Stimulated activated CD8-positive, alpha-beta memory T cell treated with anti-CD3 and anti-CD28 coated beads, Interleukin-15, amount 100 ng/mL, for 1 hour (primary cell): ENCODE measurements around the gene DOK7.

Experiments
- DNase-seq: peaks from one replicate; pipeline ENCODE4 v3.0.0-alpha.2; 2020; ENCODE audit warnings: low read depth

Gene DOK7, protein sequence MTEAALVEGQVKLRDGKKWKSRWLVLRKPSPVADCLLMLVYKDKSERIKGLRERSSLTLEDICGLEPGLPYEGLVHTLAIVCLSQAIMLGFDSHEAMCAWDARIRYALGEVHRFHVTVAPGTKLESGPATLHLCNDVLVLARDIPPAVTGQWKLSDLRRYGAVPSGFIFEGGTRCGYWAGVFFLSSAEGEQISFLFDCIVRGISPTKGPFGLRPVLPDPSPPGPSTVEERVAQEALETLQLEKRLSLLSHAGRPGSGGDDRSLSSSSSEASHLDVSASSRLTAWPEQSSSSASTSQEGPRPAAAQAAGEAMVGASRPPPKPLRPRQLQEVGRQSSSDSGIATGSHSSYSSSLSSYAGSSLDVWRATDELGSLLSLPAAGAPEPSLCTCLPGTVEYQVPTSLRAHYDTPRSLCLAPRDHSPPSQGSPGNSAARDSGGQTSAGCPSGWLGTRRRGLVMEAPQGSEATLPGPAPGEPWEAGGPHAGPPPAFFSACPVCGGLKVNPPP

DNA sequence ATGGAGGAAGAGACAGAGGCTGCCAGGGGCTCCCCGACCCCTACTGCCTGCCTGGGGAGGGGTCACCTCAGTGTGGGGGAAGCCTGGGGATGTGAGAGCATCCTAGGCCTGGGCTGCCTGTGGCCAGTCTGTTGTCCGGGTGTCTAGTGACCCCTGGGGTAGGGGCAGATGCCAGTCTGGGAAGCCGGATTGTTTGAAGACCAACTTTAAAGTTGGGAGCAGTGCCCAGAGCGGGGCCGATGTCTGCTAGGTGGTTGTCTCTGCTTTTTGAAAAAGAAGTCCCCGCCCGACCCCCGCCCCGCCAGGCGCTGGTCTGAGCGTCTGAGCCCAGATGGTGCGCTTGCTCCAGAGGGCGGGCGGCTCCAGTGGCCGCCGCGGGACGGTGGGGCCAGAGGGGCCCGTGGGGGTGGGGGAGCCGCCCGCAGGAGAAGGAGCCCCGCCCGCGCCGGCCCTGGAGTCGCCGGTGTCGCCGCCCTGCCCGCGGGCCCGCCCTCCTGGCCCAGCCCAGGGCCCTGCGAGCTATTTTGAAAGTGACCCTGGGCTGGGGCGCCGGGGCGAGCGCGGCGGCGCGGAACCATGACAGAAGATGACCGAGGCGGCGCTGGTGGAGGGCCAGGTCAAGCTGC lies at the start of gene DOK7:
TSS of gene DOK7 (plus strand) at position 517 of the 626 bp plus-strand sequence. CDS start at position 587, 70 bp downstream.
- no peak for DNase-seq

DNA sequence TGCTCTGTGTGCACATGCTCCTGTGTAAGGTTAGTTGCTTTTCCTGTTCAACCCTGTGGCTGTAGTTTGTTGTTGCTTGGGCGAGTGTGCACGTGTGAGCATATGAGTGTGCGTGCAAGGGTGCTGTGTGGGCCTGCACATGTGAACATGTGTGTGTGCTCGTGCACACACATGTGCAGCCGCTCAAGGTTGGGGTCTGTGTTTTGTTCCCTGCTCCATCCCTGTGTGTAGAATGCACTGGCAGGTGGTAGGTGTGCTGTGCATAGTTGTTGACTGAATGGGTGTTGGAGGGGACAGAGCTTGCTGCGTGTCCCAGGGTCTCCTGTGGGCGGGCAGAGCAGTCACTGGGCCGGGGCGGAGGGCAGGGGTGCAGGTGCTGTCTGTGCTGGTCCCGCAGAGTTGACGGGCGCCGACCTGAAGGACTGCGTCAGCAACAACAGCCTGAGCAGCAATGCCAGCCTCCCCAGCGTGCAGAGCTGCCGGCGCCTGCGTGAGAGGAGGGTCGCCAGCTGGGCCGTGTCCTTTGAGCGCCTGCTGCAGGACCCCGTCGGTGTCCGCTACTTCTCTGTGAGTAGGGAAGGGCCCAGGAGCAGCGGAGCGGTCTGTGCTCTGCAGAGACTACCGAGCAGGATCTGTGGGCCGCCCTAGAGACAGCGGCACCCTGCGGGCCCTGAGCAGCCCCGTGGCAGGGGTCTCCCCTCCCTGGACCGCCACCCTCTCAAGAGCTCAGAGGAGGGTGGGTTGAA lies 49.3 kb upstream of the DOK7 start:
- DNase-seq, result no peak

DNA sequence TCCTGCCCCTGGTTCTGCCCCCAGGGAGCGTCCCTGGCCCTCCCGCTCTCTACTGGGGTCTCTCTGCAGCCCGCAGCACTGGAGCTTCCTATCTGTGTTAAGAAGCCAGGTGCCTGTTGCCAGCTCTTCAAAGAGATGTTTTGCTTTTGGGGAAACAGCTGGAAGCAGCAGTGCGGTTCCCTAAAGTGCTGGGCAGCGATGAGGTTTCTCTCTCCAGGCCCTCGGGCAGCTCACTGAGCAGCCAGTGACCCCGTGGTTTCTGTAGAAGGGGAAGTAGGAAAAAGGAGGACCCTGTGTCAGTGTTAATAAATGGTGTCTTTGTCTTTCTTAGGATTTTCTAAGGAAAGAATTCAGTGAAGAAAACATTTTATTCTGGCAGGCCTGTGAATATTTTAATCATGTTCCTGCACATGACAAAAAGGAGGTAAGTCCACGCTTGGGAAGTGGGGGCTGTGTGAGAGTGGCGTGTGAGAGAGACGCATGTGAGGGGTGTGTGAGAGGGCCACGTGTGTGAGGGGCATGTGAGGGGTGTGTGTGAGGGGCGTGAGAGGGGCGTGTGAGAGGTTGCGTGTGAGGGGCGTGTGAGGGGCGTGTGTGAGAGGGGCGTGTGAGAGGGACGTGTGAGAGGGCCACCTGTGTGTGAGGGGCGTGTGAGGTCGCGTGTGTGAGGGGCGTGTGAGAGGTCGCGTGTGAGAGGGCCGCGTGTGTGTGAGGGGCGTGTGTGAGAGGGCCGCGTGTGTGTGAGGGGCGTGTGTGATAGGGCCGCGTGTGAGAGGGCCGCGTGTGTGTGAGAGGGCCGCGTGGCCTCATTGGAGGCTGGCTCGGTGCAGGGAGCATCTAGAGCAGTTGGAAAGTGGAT lies 48.5 kb upstream of the DOK7 start:
- no peak for DNase-seq

- no peak for DNase-seq
Measured at GRCh38 chr4:3415471-3416141, 47.5 kb upstream of the DOK7 start.

DNA sequence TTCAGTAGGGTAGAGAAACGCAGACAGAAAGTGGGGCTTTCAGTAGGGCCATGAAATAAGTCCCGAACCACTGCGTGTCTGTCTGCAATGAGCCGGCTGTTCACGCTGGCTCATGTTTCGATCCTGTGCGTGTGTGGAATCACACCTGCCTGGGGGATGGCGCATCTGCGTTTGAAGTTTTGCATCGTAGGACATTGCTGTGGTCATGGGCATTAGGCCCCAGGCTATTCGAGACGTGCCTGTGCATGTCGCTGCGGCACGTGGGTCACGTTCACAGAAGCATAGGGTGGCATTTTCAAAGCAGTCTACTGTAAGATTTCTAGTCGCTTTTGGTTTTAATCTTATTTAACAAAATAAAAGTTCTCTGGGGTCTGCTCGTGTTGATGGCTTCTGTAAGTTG lies 46.8 kb upstream of the DOK7 start:
- no peak for DNase-seq

DNA sequence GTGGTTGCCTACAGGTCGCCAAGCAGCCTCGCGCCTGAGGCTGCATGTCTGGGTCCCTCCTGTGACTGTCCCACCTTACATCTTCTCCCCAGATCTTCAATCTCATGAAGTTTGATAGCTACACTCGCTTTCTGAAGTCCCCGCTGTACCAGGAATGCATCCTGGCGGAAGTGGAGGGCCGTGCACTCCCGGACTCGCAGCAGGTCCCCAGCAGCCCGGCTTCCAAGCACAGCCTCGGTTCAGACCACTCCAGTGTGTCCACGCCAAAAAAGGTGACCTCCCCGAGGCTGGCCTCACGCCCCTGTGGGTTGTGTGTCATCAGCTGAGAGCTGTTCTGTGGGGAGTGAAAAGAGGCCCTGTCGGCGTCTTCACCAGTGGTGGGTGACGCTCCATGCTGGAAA lies 46.3 kb upstream of the DOK7 start:
- no peak for DNase-seq

DNA sequence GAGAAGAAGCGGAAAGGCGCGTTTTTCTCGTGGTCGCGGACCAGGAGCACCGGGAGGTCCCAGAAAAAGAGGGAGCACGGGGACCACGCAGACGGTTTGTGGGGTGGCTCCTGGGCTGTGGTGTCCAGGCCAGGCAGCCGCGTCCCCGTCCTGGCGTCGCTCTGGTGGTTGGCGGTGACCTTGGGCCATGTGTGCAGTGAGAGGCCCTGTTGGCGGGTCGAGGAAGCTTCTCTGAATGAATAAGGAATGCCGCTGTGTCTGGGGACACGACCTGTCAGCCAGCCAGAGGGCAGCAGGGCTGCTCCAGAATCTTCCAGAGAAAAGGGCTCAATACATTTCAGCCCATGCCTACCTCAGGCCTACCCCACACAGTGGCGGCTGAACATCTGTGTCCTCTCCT lies 45.7 kb upstream of the DOK7 start:
- DNase-seq, result no peak

DNA sequence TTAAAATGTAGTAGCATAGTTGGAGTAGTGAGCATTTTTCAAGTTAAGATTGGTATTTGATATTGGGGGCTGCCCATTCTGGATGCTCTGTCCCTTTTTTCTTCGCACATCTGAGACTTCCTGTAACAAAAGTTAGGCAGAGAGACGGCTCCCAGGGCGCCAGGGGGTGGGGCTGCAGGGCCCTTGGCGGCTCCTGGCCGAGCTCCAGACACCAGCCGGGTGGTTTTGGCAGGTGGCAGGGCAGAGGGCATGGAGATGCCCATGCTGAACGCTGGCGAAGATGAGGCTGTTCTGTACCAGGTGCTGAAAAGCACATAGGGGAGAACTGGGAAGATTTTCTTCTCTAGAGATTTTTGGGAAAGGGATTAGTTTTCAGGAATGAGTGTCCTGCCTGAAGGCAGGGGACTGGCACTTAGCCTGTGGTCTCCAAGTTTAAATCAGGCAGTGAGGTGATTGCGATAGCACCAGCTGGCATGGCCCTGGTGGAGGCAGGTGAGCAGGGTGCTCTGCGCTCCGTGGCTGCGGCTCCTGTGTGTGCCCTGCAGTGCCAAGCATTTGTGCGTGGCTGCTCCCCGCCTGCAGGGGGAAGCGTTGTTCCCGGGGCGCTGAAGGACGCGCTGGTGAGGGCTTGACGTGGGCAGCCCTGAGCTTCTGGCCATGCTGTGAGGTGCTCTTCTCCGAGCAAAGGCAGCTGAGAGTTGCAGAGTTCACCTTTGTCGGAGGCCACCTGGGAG lies 44.9 kb upstream of the DOK7 start:
- DNase-seq, result no peak

GRCh38 chr4:3419836-3420605 lies 43.1 kb upstream of the DOK7 start:
- no peak for DNase-seq

- no peak for DNase-seq
Measured at GRCh38 chr4:3420606-3420955, 42.5 kb upstream of the DOK7 start.

GRCh38 chr4:3420956-3421355 lies 42.1 kb upstream of the DOK7 start:
- DNase-seq, result no peak

DNA sequence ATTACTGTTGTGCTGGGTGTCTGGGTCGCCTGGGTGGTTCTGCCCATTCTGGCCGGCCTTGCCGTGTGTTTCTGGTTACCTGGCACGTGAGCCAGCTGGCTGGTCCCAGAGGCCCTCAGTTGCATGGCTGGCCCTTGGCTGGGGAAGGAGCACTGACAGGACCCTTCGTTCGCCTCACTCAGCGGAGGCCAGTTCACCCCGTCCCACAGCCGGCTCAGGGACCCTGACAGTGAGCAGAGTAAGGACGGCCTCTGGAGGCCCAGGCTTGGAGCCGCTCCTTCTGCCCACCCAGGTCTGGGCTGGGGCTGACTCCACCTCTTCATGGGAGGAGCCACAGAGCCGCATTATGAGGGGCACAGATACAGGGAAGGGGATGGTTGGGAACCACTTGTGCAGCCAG lies 41.6 kb upstream of the DOK7 start:
- no peak for DNase-seq

DNA sequence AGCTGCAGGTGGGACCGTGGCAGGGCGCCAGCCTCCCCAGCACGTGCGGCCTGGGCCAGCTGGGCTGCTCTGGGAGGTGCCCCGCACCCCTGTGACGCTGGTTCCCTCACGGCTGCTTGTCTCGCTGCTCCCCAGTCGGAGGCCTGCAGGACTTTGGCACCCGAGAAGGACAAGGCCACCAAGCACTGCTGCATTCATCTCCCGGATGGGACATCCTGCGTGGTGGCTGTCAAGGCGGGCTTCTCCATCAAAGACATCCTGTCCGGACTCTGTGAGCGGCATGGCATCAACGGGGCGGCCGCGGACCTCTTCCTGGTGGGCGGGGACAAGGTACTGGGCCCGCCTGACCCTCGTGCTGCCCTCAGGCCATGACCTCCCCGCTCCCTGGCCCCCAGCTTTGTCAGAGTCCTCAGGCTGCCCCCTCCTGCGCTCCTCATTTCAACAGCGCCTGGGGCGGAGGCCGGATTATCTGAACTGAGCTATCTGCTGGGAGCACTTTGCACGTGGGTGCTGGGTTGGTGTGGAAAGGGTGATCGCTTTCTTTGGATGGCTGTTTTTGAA lies 40.8 kb upstream of the DOK7 start:
- DNase-seq, result no peak

GRCh38 chr4:3422808-3423297 lies 40.3 kb upstream of the DOK7 start:
- DNase-seq, result no peak

DNA sequence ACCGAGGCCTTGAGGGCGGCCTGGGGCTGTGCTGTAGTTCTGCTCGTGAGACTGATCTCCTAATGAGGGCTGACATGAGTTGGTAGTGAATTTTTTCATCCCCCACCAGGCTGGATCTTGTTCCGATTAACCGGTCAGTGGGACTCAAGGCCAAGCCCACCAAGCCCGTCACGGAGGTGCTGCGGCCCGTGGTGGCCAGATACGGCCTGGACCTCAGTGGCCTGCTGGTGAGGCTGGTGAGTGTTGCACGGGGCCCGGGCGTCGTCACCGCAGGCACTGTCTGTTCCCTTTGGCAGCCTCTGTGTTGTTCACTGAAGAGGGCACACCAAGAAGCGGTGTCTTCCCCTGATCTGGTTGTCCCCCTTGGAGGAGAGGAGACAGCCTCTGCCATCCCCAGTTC lies 39.7 kb upstream of the DOK7 start:
- no peak for DNase-seq

- DNase-seq, result no peak
Measured at GRCh38 chr4:3423952-3424351, 39.2 kb upstream of the DOK7 start.

DNA sequence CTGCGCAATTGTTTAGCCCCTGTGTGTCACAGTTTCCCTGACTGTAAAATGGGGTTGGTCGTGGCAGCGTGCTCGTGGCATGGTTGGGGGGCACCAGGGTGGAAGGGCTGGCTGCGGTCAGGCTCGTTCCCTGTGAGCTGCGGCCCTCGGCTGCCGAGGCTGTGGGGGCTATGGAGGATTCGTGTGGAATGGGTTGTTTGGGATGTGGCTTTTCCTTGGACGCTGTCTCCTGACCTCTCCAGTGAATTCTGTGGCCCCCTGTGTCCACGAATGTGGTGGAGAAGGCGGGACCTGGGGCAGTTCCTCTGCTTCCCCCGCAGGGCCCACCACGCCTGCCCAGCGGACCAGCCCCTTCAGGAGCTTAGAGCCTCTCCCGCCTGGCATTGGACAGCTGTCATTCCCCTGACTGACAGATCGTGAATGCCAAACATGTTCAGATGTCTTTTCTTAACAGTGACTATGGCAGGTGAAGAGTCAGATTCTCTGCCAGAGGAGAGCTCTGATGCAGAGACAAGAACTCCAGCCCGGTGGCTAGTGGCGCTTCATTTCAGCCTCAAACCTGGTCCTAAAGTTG lies 38.5 kb upstream of the DOK7 start:
- no peak for DNase-seq

GRCh38 chr4:3426465-3427133 lies 36.5 kb upstream of the DOK7 start:
- no peak for DNase-seq

- DNase-seq, result no peak
Measured at GRCh38 chr4:3427134-3427476, 36.0 kb upstream of the DOK7 start.
